GM18517 (cell line): Measurements from ENCODE around the gene NCKAP5L.

Experiments
- ATAC-seq: cut with Tn5 transposase; IDR thresholded peaks from one replicate; pipeline ENCODE4 v1.9.1; 2021; ENCODE audit warnings: mild to moderate bottlenecking, moderate library complexity; ENCODE audit not compliant: unreplicated experiment

NCKAP5L gene

GRCh38 chr12:49803693-49804450 is 24.3 kb downstream of the NCKAP5L start:
- no peak for ATAC-seq

DNA sequence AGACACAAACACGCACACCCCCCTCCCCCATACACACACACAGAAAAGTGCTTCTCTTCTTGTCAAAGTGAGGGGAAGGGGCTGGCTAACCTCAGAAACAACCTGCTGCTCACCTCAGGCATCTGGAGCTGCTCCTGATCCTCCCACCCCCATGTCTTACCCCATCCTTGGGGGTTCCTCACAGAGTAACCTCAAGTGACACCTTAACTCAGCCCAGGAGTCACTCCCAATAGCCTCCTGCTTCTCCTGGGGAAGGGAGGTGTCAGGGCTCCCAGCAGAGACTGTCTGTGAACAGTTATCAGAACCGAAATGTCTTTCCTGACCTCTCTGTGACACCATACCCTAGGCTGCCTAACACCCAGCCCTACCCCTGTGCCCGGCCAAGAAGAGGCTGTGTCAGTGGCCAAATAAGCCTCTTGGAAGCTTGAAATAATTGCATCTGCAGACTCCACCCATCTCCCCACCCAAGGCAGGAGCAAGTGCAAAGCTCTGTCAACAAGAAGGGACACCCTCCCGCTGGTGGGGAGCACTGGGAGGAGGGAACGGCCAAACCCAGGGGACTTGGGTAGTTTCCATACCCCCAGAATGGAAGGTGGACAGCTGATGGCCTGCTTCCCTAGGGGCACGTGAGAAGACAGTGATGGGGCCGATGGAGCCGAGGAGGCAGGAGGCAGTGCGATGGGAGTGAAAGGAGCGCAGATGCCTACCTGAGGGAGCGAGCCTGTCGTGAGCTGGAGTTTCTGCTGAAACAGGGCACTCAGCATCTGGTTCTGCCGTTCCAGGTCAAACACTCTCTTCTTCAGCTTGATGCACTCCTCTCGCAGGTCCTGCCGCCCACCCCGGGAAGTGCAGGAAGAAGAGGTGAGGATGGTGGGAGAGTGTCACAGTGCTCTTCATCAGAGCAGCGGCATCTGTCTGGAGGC is 26.8 kb downstream of the NCKAP5L start:
- no peak for ATAC-seq

DNA sequence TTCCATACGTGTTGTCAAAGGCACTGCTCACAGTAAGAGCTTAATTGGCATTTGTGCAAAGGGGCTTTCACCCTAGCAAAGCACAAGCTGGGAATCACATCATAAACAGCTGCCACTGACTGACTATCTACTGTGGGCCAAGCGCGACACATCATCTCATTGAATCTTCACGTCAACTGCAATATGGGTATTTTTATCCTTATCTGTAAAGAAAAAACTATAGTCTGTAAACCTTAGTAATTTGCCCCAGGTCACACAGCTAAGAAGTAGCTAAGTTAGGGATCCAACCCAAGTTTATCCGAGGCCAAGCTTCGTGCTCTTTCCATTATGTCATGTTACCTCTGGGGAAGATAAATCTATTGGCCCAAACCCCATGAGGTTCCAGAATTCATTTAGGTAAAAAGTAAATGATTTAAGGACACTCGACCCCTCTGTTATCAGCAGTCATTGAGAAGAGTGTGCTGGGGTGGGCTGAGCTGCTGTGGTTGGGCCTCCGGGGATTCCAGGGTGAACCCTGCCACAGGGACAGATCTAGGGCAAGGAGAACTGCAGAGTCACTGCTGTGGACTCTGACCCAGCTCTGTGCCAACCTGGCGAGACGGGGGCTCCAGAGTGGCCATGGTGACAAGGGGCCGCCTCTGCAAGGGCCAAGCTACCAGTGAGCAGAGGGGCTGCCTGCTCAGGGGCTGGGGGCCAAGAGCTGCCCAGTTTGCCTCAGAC is 27.6 kb downstream of the NCKAP5L start:
- ATAC-seq, result no peak

GRCh38 chr12:49798934-49799333 is 29.3 kb downstream of the NCKAP5L start:
- ATAC-seq, result no peak

DNA sequence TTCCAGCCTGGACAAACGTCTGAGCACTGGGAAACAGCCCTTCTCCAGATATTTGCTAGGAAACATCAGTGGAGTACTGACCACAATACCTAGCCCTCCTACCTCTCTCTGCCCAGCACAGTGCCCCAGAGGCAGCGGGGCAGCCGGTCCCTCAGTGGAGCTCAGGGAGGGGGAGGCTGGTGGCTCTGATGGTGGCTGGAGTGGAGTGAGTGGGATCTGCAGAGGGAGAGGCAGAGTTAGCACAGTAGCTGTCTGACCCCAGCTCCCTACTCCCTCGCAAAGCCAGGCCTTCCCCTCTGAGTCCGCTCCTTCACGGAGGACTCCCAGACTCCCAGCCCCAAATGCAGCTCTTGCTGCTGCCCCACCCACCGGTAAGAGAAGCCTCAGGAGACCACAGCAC is 30.0 kb downstream of the NCKAP5L start:
- ATAC-seq, result no peak

- no peak for ATAC-seq
These were observed 30.8 kb downstream of the NCKAP5L start for GRCh38 chr12:49797449-49797776.

DNA sequence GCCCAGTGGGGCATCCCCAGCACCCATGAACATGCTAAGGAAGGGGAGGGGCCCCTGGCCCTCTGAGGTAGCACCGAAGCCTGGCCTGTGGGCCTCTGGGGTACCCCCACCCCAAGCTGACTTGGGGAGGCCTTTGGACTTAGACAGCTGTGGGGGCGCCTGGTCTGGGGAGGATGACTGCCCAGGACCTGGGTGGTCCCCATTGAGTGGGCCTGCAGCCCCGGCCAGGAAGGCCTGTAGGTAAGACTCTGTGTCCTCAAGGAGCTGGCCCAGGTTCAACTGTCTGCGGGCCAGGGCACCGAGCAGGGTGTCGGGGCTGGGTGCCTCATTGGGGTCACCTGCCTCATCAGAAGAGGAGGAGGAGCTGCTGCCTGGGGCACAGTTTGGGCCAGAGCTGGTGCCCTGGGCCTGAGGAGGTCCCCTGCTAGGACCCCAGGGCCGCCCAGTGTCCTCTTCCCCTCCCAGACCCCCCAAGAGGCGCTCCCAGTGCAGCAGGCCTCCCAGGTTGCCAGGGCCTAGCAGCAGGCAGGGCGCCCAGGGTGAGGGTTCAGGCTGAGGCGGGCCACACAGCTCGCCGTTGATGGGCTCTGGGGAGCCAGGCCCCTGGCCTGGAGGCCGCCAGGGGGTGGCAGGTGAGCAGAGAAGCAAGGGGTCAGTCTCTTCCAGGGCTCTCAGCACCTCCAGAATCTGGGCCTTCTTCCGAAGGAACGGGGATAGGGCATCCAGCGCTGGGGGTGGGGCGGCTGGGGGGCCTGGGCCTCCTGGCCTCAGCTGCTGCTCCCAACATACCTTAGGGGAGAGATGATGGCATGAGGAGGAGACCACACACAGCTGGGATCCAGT is 31.4 kb downstream of the NCKAP5L start:
- ATAC-seq, result no peak

DNA sequence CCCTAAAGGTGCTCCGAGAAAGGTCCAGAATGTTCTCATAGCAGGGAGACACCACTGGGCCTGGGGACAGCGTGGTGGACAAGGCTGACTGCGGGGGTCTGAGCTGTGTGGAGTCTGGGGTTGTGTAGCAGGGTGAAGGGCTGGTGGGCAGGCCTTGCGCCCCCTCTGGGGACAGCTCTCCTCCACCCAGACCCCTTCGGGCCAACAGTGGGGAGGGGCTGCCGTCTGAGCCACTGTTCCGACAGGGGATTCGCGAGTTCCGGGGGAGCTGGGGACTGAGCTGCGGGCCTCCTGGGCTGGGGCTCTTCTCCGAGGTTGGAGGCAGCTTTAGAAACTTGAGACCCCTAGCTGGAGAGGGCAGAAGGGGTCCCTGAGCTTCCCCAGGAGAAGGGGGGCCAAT is 32.1 kb downstream of the NCKAP5L start:
- ATAC-seq, result no peak

DNA sequence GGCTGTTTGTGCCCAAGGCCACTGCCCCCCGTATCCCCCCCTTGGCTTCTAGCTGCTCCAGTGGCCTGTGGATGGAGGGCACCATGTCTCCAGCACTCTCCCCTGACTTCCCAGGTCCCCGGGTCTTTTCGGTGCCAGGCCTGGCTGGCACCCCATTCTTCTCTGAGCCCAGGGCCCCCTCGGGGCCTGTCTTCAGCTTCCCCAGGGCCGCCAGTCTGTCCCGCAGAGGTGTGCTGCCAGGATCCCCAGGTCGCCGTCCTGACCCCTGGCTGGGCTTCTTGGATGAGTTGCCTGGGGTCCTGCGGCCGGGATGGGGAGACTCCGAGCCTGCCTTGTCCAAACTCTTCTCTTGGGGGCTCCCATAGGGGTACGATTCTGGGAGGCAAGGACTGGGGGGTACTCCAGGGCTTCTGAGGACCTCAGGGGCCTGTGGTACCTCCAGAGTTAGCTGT is 32.5 kb downstream of the NCKAP5L start:
- ATAC-seq, result no peak

- no peak for ATAC-seq
These were observed 33.2 kb downstream of the NCKAP5L start for GRCh38 chr12:49794811-49795653.

DNA sequence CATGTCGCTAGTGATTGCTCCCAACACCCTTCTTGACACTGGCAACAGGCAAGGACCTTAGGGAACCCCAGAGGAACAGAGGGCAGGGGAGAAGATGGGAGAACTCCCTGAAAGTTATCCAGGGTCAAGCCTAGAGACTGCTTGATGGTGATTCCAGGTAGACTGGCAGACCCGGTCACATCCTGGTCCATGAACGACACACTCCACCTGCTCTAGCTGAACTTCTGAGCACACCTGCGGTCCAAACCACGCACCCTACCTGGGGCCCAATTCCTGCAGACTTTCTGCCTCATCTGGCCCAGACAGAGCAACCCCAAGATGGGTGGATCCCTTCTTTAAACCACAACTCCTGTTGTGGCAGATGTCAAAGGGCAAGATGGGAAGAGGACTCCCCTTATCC is 34.2 kb downstream of the NCKAP5L start:
- no peak for ATAC-seq

GRCh38 chr12:49793620-49794019 is 34.6 kb downstream of the NCKAP5L start:
- ATAC-seq, result no peak

GRCh38 chr12:49792976-49793580 is 35.1 kb downstream of the NCKAP5L start:
- ATAC-seq, result no peak

GRCh38 chr12:49792181-49792970 is 35.8 kb downstream of the NCKAP5L start:
- no peak for ATAC-seq

- ATAC-seq, result no peak
These were observed 36.5 kb downstream of the NCKAP5L start for GRCh38 chr12:49791700-49792099.

GRCh38 chr12:49790741-49791555 is 37.3 kb downstream of the NCKAP5L start:
- no peak for ATAC-seq

- no peak for ATAC-seq
These were observed 38.2 kb downstream of the NCKAP5L start for GRCh38 chr12:49789992-49790391.

- no peak for ATAC-seq
These were observed 40.5 kb downstream of the NCKAP5L start for GRCh38 chr12:49787672-49788071.
